GM20431 (cell line): ENCODE measurements around the gene MIGA1.
"Not testable (repeated sequence)": the region's sequence is repeated elsewhere in the genome, so short reads cannot be mapped to it uniquely, and the experiment has no call there.

Experiments used
- in situ Hi-C: fragments of 300-500 bp; cut with MseI, MboI; formaldehyde crosslinking; loops from one replicate; pipeline ENCODE4 v1.15.0; 2020; ENCODE audit warnings: low sequenced_read_pairs; ENCODE audit not compliant: unreplicated experiment

Gene MIGA1

GRCh38 chr1:77796695-77797405 lies 17.4 kb downstream of the MIGA1 start:
- in situ Hi-C loops: no loop called here

- in situ Hi-C loops: no loop called here
Observed at GRCh38 chr1:77797991-77798390, 18.5 kb downstream of the MIGA1 start.

- in situ Hi-C loops: no loop called here
Observed at GRCh38 chr1:77802026-77802425, 22.6 kb downstream of the MIGA1 start.

- in situ Hi-C loops: no loop called here
Observed at GRCh38 chr1:77803371-77803770, 23.9 kb downstream of the MIGA1 start.

GRCh38 chr1:77809787-77810462 lies 30.5 kb downstream of the MIGA1 start:
- in situ Hi-C loops: not testable (repeated sequence)

GRCh38 chr1:77811589-77811988 lies 32.1 kb downstream of the MIGA1 start:
- in situ Hi-C loops: not testable (repeated sequence)

- in situ Hi-C loops: no loop called here
Observed at GRCh38 chr1:77817368-77818209, 38.1 kb downstream of the MIGA1 start.

GRCh38 chr1:77820121-77820520 lies 40.7 kb downstream of the MIGA1 start:
- in situ Hi-C loops: no loop called here

- in situ Hi-C loops: no loop called here
Observed at GRCh38 chr1:77824079-77824478, 44.6 kb downstream of the MIGA1 start.

GRCh38 chr1:77824694-77825093 lies 45.2 kb downstream of the MIGA1 start:
- in situ Hi-C loops: no loop called here

- in situ Hi-C loops: no loop called here
Observed at GRCh38 chr1:77825131-77825709, 45.8 kb downstream of the MIGA1 start.

GRCh38 chr1:77826851-77827250 lies 47.4 kb downstream of the MIGA1 start:
- in situ Hi-C loops: not testable (repeated sequence)

GRCh38 chr1:77828098-77828497 lies 48.6 kb downstream of the MIGA1 start:
- in situ Hi-C loops: no loop called here

GRCh38 chr1:77829851-77830250 lies 50.4 kb downstream of the MIGA1 start:
- in situ Hi-C loops: no loop called here

GRCh38 chr1:77830946-77831345 lies 51.5 kb downstream of the MIGA1 start:
- in situ Hi-C loops: no loop called here

GRCh38 chr1:77831566-77831965 lies 52.1 kb downstream of the MIGA1 start:
- in situ Hi-C loops: no loop called here

- in situ Hi-C loops: no loop called here
Observed at GRCh38 chr1:77831976-77832711, 52.7 kb downstream of the MIGA1 start.

- in situ Hi-C loops: no loop called here
Observed at GRCh38 chr1:77832901-77833300, 53.5 kb downstream of the MIGA1 start.

- in situ Hi-C loops: no loop called here
Observed at GRCh38 chr1:77833521-77834100, 54.2 kb downstream of the MIGA1 start.
